ENCODE data around the gene TMEM9.

DNA sequence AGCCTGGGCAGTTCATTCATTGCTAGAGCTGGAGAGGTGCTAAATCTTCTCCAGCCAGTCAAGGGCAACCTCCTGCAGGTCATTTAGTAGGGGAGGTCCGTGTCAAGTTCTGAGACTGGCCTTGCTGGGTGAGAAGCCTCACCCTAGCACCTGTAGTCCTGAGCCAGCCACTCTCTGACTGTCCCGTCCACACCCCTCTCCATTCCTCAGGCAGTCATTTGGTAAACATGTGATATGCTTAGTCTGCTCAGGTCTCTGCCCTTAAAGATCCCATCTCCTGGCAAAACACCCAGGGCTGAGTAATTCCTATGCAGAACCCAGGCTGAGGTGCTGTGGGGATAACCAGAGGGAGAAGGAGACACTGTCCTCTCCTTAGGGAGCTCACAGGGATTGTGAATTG lies 22.7 kb upstream of the TMEM9 start:
- TF ChIP-seq, protein P1, sequence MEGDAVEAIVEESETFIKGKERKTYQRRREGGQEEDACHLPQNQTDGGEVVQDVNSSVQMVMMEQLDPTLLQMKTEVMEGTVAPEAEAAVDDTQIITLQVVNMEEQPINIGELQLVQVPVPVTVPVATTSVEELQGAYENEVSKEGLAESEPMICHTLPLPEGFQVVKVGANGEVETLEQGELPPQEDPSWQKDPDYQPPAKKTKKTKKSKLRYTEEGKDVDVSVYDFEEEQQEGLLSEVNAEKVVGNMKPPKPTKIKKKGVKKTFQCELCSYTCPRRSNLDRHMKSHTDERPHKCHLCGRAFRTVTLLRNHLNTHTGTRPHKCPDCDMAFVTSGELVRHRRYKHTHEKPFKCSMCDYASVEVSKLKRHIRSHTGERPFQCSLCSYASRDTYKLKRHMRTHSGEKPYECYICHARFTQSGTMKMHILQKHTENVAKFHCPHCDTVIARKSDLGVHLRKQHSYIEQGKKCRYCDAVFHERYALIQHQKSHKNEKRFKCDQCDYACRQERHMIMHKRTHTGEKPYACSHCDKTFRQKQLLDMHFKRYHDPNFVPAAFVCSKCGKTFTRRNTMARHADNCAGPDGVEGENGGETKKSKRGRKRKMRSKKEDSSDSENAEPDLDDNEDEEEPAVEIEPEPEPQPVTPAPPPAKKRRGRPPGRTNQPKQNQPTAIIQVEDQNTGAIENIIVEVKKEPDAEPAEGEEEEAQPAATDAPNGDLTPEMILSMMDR (IDR thresholded peaks at IDR 0.05; ENCODE audit: poor library complexity): no peak
- TF ChIP-seq EZH2 (IDR thresholded peaks at IDR 0.05; ENCODE audit: borderline replicate concordance) (no peak), EZH2phosphoT487 (IDR thresholded peaks at IDR 0.05; ENCODE audit: low read depth, severe bottlenecking, unreplicated experiment) (no peak)
